G401 (cell line): ENCODE results near the gene EMC8. TPM values are rescaled to one million over a fixed set of nuclear protein-coding genes. Genes with fewer than 3 reads are reported as not detected.

Experiments
- DNase-seq: peaks from one replicate; pipeline ENCODE4 v3.0.0-alpha.2; 2015; ENCODE audit warnings: low spot score
- in situ Hi-C: cut with HindIII; loops from 2 replicates; pipeline ENCODE4 v1.10.0; 2016; ENCODE audit warnings: low sequenced_read_pairs, mixed read lengths
- total RNA-seq: library from RNA; depleted of rRNA; stranded (reverse); fragments of >200 nt; shearing (Covaris generic); gene quantifications from 2 replicates; pipeline ENCODE4 v1.2.3, GENCODE V29; 2014

Gene EMC8
- total RNA-seq, 1 experiment from 2014 or later, result 54.2 TPM

- DNase-seq, result no peak
- in situ Hi-C loops, result no loop called here
These were observed 34.1 kb downstream of the EMC8 start for GRCh38 chr16:85765211-85765610.

- DNase-seq, result no peak
- in situ Hi-C loops, result no loop called here
These were observed 35.7 kb downstream of the EMC8 start for GRCh38 chr16:85763616-85764015.

GRCh38 chr16:85762970-85763369 is 36.4 kb downstream of the EMC8 start:
- in situ Hi-C loops, result no loop called here
- DNase-seq, result no peak

GRCh38 chr16:85761861-85762260 is 37.5 kb downstream of the EMC8 start:
- no peak for DNase-seq
- in situ Hi-C loops, result no loop called here

- in situ Hi-C loops, result no loop called here
These were observed 39.5 kb downstream of the EMC8 start for GRCh38 chr16:85759631-85760419.

GRCh38 chr16:85759136-85759535 is 40.2 kb downstream of the EMC8 start:
- DNase-seq, result no peak
- in situ Hi-C loops, result no loop called here

More at GRCh38 chr16:85759631-85760419, 39.5 kb downstream of the EMC8 start:
- no peak for DNase-seq

- no peak for DNase-seq
These were observed 42.0 kb downstream of the EMC8 start for GRCh38 chr16:85757341-85757822.

GRCh38 chr16:85755929-85756768 is 43.2 kb downstream of the EMC8 start:
- DNase-seq, result no peak
- in situ Hi-C loops, result no loop called here

More at GRCh38 chr16:85757341-85757822, 42.0 kb downstream of the EMC8 start:
- in situ Hi-C loops, result no loop called here

GRCh38 chr16:85754413-85754812 is 44.9 kb downstream of the EMC8 start:
- in situ Hi-C loops, result no loop called here
- DNase-seq, result no peak

GRCh38 chr16:85753976-85754375 is 45.4 kb downstream of the EMC8 start:
- DNase-seq, result no peak
- in situ Hi-C loops, result no loop called here

GRCh38 chr16:85753559-85753958 is 45.8 kb downstream of the EMC8 start:
- no peak for DNase-seq
- in situ Hi-C loops, result no loop called here

GRCh38 chr16:85752511-85753420 is 46.6 kb downstream of the EMC8 start:
- in situ Hi-C loops, result no loop called here
- no peak for DNase-seq

GRCh38 chr16:85751698-85752501 is 47.4 kb downstream of the EMC8 start:
- no peak for DNase-seq
- in situ Hi-C loops, result no loop called here

- no peak for DNase-seq
- in situ Hi-C loops, result no loop called here
These were observed 48.3 kb downstream of the EMC8 start, which contains the start of gene C16orf74 for GRCh38 chr16:85750827-85751697. Gene C16orf74, minus strand, starts transcription at chr16:85751096. Its CDS starts 15,879 bp downstream, at chr16:85735217.

GRCh38 chr16:85750146-85750826 is 49.1 kb downstream of the EMC8 start:
- DNase-seq, result peak; percentile 3
- in situ Hi-C loops, result no loop called here

- in situ Hi-C loops, result no loop called here
- no peak for DNase-seq
These were observed 49.6 kb downstream of the EMC8 start for GRCh38 chr16:85749771-85750145.
